WI38 (cell line): ENCODE data around the gene PPP3CA.

Experiments used
- H3K4me3 ChIP-seq: 2 replicates; pipeline ENCODE4 v1.5.1; 2011; ENCODE audit warnings: low read depth, mild to moderate bottlenecking, control low read depth, low read length
- CTCF ChIP-seq: IDR thresholded peaks from 2 replicates; pipeline ENCODE4 v1.5.1; 2012; ENCODE audit warnings: low read depth, mild to moderate bottlenecking, control low read depth, low read length

The PPP3CA gene

GRCh38 chr4:101299899-101300540 is 47.3 kb downstream of the PPP3CA start:
- no peak overlapping the region for H3K4me3 ChIP-seq
- no peak for TF ChIP-seq CTCF

GRCh38 chr4:101299021-101299420 is 48.3 kb downstream of the PPP3CA start:
- TF ChIP-seq CTCF: no peak
- no peak overlapping the region for H3K4me3 ChIP-seq

DNA sequence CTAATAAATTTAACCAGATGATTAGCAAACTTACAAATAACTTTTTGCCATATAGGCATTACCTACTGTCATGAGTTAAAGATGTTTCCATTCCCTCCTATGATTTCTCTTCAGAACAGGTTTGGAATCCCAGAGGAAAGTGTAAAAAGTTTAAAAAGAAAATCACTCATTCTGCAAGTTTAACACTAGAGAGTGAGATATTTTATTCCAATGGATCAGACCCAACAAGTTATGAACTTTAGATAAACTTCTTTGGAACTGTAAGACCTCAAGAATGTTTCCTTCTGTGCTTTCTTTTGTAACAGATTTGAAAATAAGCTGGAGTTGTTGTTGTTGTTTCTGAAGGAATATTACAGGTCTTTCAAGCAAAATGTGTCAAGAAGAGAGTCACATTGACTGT is 51.6 kb downstream of the PPP3CA start:
- H3K4me3 ChIP-seq: no peak overlapping the region
- no peak for TF ChIP-seq CTCF

DNA sequence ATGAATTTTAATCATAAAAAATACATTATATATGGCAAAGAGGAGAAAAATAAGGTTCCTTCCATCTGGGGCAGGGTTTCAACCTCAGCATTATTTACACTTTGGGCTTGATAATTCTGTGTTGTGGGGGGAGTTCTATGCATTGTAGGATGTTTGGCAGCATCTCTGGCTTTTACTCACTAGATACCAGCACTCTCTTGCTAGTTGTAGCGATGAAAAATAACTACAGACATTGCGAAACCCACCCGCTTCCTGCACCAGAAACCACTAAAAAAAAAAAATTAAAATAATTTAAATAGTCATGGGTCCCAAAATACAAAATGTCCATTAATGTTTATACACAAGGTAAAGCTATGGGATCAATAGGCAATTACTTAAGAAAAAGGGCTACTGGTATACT is 52.7 kb downstream of the PPP3CA start:
- H3K4me3 ChIP-seq: no peak overlapping the region
- TF ChIP-seq CTCF: no peak

GRCh38 chr4:101292901-101293300 is 54.4 kb downstream of the PPP3CA start:
- H3K4me3 ChIP-seq: no peak overlapping the region
- TF ChIP-seq CTCF: no peak

DNA sequence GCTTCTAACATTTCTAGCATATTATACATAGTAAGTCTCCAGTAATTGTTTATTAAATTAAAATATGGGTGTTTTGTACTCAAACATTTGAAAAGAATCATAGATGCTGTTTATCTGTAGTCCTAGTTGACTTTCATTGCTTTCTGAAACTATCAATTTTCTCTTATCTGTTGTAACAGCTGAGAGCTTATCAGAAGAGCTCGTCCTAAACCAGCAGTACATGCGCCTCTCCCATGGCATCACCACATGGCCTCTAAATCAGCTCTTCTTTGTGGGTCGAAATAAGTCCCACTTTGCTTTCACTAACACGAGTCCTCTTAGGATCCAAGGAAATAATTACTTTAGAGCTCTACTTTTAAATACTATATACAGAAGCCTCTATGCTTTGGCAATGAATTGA is 55.1 kb downstream of the PPP3CA start:
- no peak for TF ChIP-seq CTCF
- no peak overlapping the region for H3K4me3 ChIP-seq

DNA sequence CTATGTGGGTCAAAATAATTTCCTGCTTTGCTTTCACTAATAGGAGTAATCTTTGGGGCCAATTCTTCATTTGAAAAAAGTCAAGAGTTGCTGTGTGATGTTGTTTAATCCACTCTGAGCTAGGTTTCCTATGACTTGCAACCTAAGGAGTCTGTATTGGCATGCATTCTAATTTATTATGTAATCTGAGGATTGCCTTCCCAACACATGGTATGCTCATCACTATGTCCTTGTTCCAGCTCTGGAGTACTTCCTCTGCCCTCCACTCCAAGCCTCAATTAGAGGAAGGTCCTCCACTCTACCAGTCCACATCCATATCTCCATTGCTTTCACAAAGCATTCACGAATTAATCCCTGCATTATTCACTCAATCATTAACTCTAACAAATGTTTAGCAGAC is 56.1 kb downstream of the PPP3CA start:
- TF ChIP-seq CTCF: no peak
- H3K4me3 ChIP-seq: no peak overlapping the region
